ENCODE results near the gene INPP4A.

GRCh38 chr2:98484652-98485452 is 40.2 kb downstream of the INPP4A start:
- no peak for TF ChIP-seq CTCF (IDR thresholded peaks at IDR 0.05 in 2 of 3, conservative IDR thresholded peaks at IDR 0.05 in 1 of 3; ENCODE audit: insufficient read depth in 2 of 3, low read depth in 1 of 3, low read length in 3 of 3)
- no peak for TF ChIP-seq CREM (IDR thresholded peaks at IDR 0.05; ENCODE audit: low read depth)
- no peak for TF ChIP-seq RBM34 (IDR thresholded peaks at IDR 0.05; ENCODE audit: borderline replicate concordance, insufficient read depth, low read length)
- no peak for TF ChIP-seq KLF6 (CRISPR knock-in tag; IDR thresholded peaks at IDR 0.05; ENCODE audit: borderline replicate concordance)
- no peak for TF ChIP-seq SIN3A (IDR thresholded peaks at IDR 0.05; ENCODE audit: borderline replicate concordance in 2 of 2, control insufficient read depth in 1 of 2, low read depth in 2 of 2, low read length in 2 of 2)
- TF ChIP-seq, protein P1, sequence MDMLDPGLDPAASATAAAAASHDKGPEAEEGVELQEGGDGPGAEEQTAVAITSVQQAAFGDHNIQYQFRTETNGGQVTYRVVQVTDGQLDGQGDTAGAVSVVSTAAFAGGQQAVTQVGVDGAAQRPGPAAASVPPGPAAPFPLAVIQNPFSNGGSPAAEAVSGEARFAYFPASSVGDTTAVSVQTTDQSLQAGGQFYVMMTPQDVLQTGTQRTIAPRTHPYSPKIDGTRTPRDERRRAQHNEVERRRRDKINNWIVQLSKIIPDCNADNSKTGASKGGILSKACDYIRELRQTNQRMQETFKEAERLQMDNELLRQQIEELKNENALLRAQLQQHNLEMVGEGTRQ (CRISPR knock-in tag; IDR thresholded peaks at IDR 0.05), result no peak
- TF ChIP-seq NR2C2 (CRISPR knock-in tag; IDR thresholded peaks at IDR 0.05), result no peak
- no peak for TF ChIP-seq NR2C2 (tag; IDR thresholded peaks at IDR 0.05)
- TF ChIP-seq, protein P2, sequence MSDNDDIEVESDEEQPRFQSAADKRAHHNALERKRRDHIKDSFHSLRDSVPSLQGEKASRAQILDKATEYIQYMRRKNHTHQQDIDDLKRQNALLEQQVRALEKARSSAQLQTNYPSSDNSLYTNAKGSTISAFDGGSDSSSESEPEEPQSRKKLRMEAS (CRISPR knock-in tag; IDR thresholded peaks at IDR 0.05), result no peak
- no peak for TF ChIP-seq ZNF354B (CRISPR knock-in tag; IDR thresholded peaks at IDR 0.05)
- TF ChIP-seq KAT7 (CRISPR knock-in tag; IDR thresholded peaks at IDR 0.05; ENCODE audit: borderline replicate concordance), result no peak
- no peak for TF ChIP-seq DIDO1 (tag; IDR thresholded peaks at IDR 0.05; ENCODE audit: low read depth)
